H1 (cell line): ENCODE data around the gene CKAP4. TPM values are rescaled to one million over a fixed set of nuclear protein-coding genes. Genes with fewer than 3 reads are reported as not detected.

Experiments
- CTCF ChIA-PET: fragments of 300-600 bp; sonication (Branson Sonifier 250); formaldehyde crosslinking; loops from one replicate; lab custom pipeline; 2021; ENCODE audit not compliant: partially characterized antibody; lab: Charles Lee
- POLR2A ChIA-PET: fragments of 300-600 bp; sonication (Branson Sonifier 250); formaldehyde crosslinking; loops from one replicate; lab custom pipeline; 2021; ENCODE audit warnings: inconsistent platforms; ENCODE audit not compliant: partially characterized antibody; lab: Charles Lee
- DNase-seq, 2 experiments: peaks; one replicate each; pipeline versions ENCODE4 v3.0.0 to v3.0.0-alpha.2; 2010 to 2022; ENCODE audit warnings: low spot score in 2 of 2, low read depth in 1 of 2, mixed read lengths in 1 of 2
- FAIRE-seq: peaks from 2 replicates; lab custom pipeline; 2011; peaks lifted over from hg19 to GRCh38; lab: Jason Lieb, UNC
- H2AFZ ChIP-seq: 2 replicates; pipeline ENCODE4 v1.8.1; 2012; ENCODE audit warnings: low read length, inconsistent platforms
- H2AK5ac ChIP-seq: 2 replicates; pipeline ENCODE4 v1.6.1; 2013; ENCODE audit warnings: low read depth, low read length
- H2BK120ac ChIP-seq: replicated peaks from 2 replicates; pipeline ENCODE3; 2013; ENCODE audit warnings: low read depth, low read length, inconsistent platforms
- H2BK12ac ChIP-seq: 2 replicates; pipeline ENCODE4 v1.6.1; 2013; ENCODE audit warnings: low read depth, low read length
- H2BK15ac ChIP-seq: 2 replicates; pipeline ENCODE4 v1.6.1; 2013; ENCODE audit warnings: low read length
- H2BK20ac ChIP-seq: 2 replicates; pipeline ENCODE4 v1.6.1; 2013; ENCODE audit warnings: low read length
- H2BK5ac ChIP-seq: 2 replicates; pipeline ENCODE4 v1.6.1; 2013; ENCODE audit warnings: low read depth, low read length
- H3K14ac ChIP-seq: 2 replicates; pipeline ENCODE4 v1.6.1; 2013; ENCODE audit warnings: inconsistent platforms; ENCODE audit not compliant: insufficient read length
- H3K18ac ChIP-seq: 2 replicates; pipeline ENCODE4 v1.6.1; 2013; ENCODE audit warnings: low read length; ENCODE audit errors: extremely low read depth
- H3K23ac ChIP-seq: 2 replicates; pipeline ENCODE4 v1.6.1; 2013; ENCODE audit warnings: inconsistent platforms; ENCODE audit not compliant: insufficient read length
- H3K23me2 ChIP-seq: 2 replicates; pipeline ENCODE4 v1.6.1; 2013; ENCODE audit warnings: low read depth, low read length
- H3K27ac ChIP-seq: 2 replicates; pipeline ENCODE4 v1.6.1; 2011; ENCODE audit warnings: low read depth, low read length, inconsistent platforms
- H3K27me3 ChIP-seq, 4 experiments: replicated peaks in 1 of 4; 1 replicate in 1 of 4; 2 replicates in 3 of 4; pipeline versions ENCODE4 v1.6.1 to v1.8.1; 2011 to 2013; ENCODE audit warnings: low read length in 3 of 4, mild to moderate bottlenecking in 3 of 4, inconsistent platforms in 2 of 4, mixed read lengths in 2 of 4, moderate library complexity in 1 of 4; ENCODE audit not compliant: control insufficient read depth in 3 of 4, insufficient read depth in 3 of 4; ENCODE audit errors: extremely low read depth in 1 of 4
- H3K36me3 ChIP-seq, 4 experiments: 2 replicates each; pipeline versions ENCODE4 v1.6.1 to v1.8.1; 2011 to 2013; ENCODE audit warnings: mild to moderate bottlenecking in 4 of 4, low read length in 3 of 4, moderate library complexity in 2 of 4, control low read depth in 1 of 4, inconsistent platforms in 1 of 4; ENCODE audit not compliant: insufficient read depth in 4 of 4, control insufficient read depth in 2 of 4
- H3K4ac ChIP-seq: replicated peaks from 2 replicates; pipeline ENCODE3; 2013; ENCODE audit warnings: low read length, low read depth, mixed read lengths, inconsistent platforms; ENCODE audit not compliant: insufficient read length
- H3K4me1 ChIP-seq, 4 experiments: replicated peaks in 1 of 4; 1 replicate in 1 of 4; 2 replicates in 3 of 4; pipeline versions ENCODE4 v1.6.1 to v1.8.1; 2011 to 2013; ENCODE audit warnings: low read length in 3 of 4, inconsistent platforms in 2 of 4, mixed read lengths in 1 of 4; ENCODE audit not compliant: insufficient read depth in 4 of 4, control insufficient read depth in 3 of 4
- H3K4me2 ChIP-seq, 2 experiments: 2 replicates each; pipeline versions ENCODE4 v1.6.1 to v1.8.1; 2011 to 2013; ENCODE audit warnings: low read depth in 2 of 2, low read length in 2 of 2, control low read depth in 1 of 2, inconsistent platforms in 1 of 2, mild to moderate bottlenecking in 1 of 2; ENCODE audit not compliant: insufficient read depth in 1 of 2
- H3K4me3 ChIP-seq, 4 experiments: fragments of 200-600, 300-600 bp in 1 of 4; sonication (generic), shearing (Covaris generic), sonication (Bioruptor Twin) in 1 of 4; 2 replicates each; pipeline versions ENCODE4 v1.5.1 to v1.8.1; 2011 to 2016; ENCODE audit warnings: low read length in 4 of 4, low read depth in 3 of 4, control low read depth in 2 of 4, inconsistent platforms in 2 of 4, mild to moderate bottlenecking in 2 of 4, mixed read lengths in 1 of 4, moderate library complexity in 1 of 4; ENCODE audit not compliant: insufficient read depth in 2 of 4; ENCODE audit errors: extremely low read depth in 1 of 4
- H3K56ac ChIP-seq: replicated peaks from 2 replicates; pipeline ENCODE3; 2013; ENCODE audit warnings: low read depth, mild to moderate bottlenecking, mixed read lengths, low read length, inconsistent platforms; ENCODE audit not compliant: insufficient read length
- H3K79me1 ChIP-seq: 2 replicates; pipeline ENCODE4 v1.6.1; 2013; ENCODE audit warnings: low read depth, low read length, control low read depth
- H3K79me2 ChIP-seq, 2 experiments: 2 replicates each; pipeline versions ENCODE4 v1.6.1 to v1.8.1; 2012 to 2013; ENCODE audit warnings: low read length in 2 of 2, mild to moderate bottlenecking in 2 of 2, inconsistent platforms in 1 of 2; ENCODE audit not compliant: insufficient read depth in 2 of 2, control insufficient read depth in 1 of 2
- H3K9ac ChIP-seq, 4 experiments: replicated peaks in 1 of 4; 1 replicate in 1 of 4; 2 replicates in 3 of 4; pipeline versions ENCODE4 v1.6.1 to v1.8.1; 2011 to 2013; ENCODE audit warnings: low read depth in 3 of 4, low read length in 3 of 4, control low read depth in 2 of 4, mild to moderate bottlenecking in 2 of 4, moderate library complexity in 2 of 4, inconsistent platforms in 1 of 4; ENCODE audit errors: extremely low read depth in 1 of 4
- H3K9me3 ChIP-seq, 2 experiments: 2 replicates each; pipeline versions ENCODE4 v1.6.1 to v1.8.1; 2012 to 2013; ENCODE audit warnings: mild to moderate bottlenecking in 2 of 2, moderate library complexity in 2 of 2, control low read depth in 1 of 2, inconsistent platforms in 1 of 2, low read depth in 1 of 2, low read length in 1 of 2, mixed read lengths in 1 of 2; ENCODE audit not compliant: insufficient read depth in 2 of 2
- H4K20me1 ChIP-seq, 2 experiments: replicated peaks in 1 of 2; 2 replicates each; pipeline versions ENCODE3 to v1.8.1; 2011 to 2013; ENCODE audit warnings: inconsistent platforms in 2 of 2, low read length in 2 of 2, mild to moderate bottlenecking in 1 of 2; ENCODE audit not compliant: insufficient read depth in 2 of 2, control insufficient read depth in 1 of 2
- H4K5ac ChIP-seq: 2 replicates; pipeline ENCODE4 v1.6.1; 2013; ENCODE audit warnings: low read length, low read depth, mixed read lengths, inconsistent platforms; ENCODE audit not compliant: insufficient read length
- H4K8ac ChIP-seq: 2 replicates; pipeline ENCODE4 v1.8.0; 2013; ENCODE audit warnings: mild to moderate bottlenecking, moderate library complexity, low read length, inconsistent platforms; ENCODE audit not compliant: insufficient read depth; ENCODE audit errors: extremely low read depth
- H4K91ac ChIP-seq: replicated peaks from 2 replicates; pipeline ENCODE3; 2013; ENCODE audit warnings: low read length, mixed read lengths, inconsistent platforms; ENCODE audit not compliant: insufficient read length
- CEBPB ChIP-seq: IDR thresholded peaks from 2 replicates; pipeline ENCODE4 v1.6.1; 2012; ENCODE audit warnings: low read depth, low read length
- SIRT6 ChIP-seq: IDR thresholded peaks from one replicate; pipeline ENCODE4 v1.7.1; 2012; ENCODE audit warnings: low read length, inconsistent platforms
- WGBS, 2 experiments: shearing (Covaris generic) in 1 of 2; methylation state at CpG; one replicate each; pipeline versions ENCODE4 v1.1.6 to v1.1.7; 2013 to 2015; ENCODE audit warnings: low lambda C conversion rate in 2 of 2, mixed read lengths in 2 of 2, inconsistent platforms in 1 of 2, low coverage in 1 of 2, missing lambda C conversion rate in 1 of 2; ENCODE audit not compliant: insufficient replicate concordance in 2 of 2, insufficient coverage in 1 of 2, insufficient read length in 1 of 2; ENCODE audit errors: extremely low coverage in 1 of 2, missing lambda C conversion rate in 1 of 2; 5-methylcytosine and 5-hydroxymethylcytosine counted together
- polyA plus RNA-seq, 7 experiments: library from polyadenylated mRNA; depleted of rRNA in 3 of 7; stranded (reverse) in 5 of 7; unstranded in 2 of 7; fragments of >200 nt in 5 of 7; fragments of 200-250 nt in 2 of 7; gene quantifications; 1 replicate in 5 of 7; 2 replicates in 1 of 7; 4 replicates in 1 of 7; pipeline versions ENCODE4 v1.2.1 to v1.2.3, GENCODE V29; 2011 to 2013; ENCODE audit warnings: missing spikeins in 2 of 7, mixed read lengths in 2 of 7
- total RNA-seq: library from RNA; stranded (reverse); fragmentation: NEBNext Ultra II Directional; extraction: Animal tissue kit (Norgen Biotek cat#: 25700); gene quantifications from 2 replicates; pipeline ENCODE4 v1.2.1, GENCODE V29; 2021

CKAP4 gene
- total and polyA plus RNA-seq, 2 of the 8 experiments (the other 6 are each of a cell fraction or from before 2014, with no cell fraction given), result 35.8 to 80.7 TPM

DNA sequence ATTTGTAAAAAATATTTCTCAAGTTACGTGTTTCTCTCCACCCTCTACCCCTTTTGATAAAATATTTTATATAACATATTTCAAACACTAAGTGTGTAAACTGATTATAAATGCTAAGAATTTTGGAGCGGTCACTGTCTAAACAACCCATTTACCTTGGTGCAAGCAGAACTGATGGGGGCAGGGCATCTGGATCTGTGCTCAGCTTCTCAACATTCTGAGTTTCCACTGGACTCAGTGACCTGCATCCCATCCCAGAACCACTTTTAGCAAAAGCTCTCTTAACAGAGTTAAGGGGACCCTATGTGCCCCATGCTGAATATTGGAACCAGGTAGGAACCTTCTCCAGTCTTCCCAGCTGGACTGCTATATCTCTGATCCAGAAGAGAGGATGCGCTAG lies 53.5 kb downstream of the CKAP4 start:
- H2AK5ac ChIP-seq, result no peak overlapping the region
- no peak overlapping the region for H3K14ac ChIP-seq
- no peak overlapping the region for H4K5ac ChIP-seq
- H3K4me2 ChIP-seq, result no peak overlapping the region
- no peak overlapping the region for H3K18ac ChIP-seq
- no peak overlapping the region for H2BK15ac ChIP-seq
- H2BK12ac ChIP-seq, result no peak overlapping the region
- FAIRE-seq, result no peak
- H2BK5ac ChIP-seq, result no peak overlapping the region
- no peak overlapping the region for H3K4ac ChIP-seq
- H3K9ac ChIP-seq, result no peak overlapping the region
- H3K79me1 ChIP-seq, result no peaks in the 10 kb centered on the region
- DNase-seq, result no peak
- ChIA-PET CTCF (interaction anchor here (0.7 to 3.0 kb wide), 4 partner anchors 9 to 525 kb away, joined by 3 to 14 read pairs (median 3); no protein-coding TSS in a partner anchor), POLR2A (no interaction called here)
- no peak overlapping the region for H3K56ac ChIP-seq
- H3K27me3 ChIP-seq, result no peaks in the 10 kb centered on the region
- H3K36me3 ChIP-seq, result no peaks in the 10 kb centered on the region
- no peak overlapping the region for H2BK120ac ChIP-seq
- H3K23ac ChIP-seq, result no peak overlapping the region
- no peaks in the 10 kb centered on the region for H3K79me2 ChIP-seq
- H4K8ac ChIP-seq, result no peak overlapping the region
- H3K4me1 ChIP-seq, result no peaks in the 10 kb centered on the region
- H4K20me1 ChIP-seq, result no peaks in the 10 kb centered on the region
- H2AFZ ChIP-seq, result no peak overlapping the region
- WGBS, 2 experiments, result 89% methylated on average over 3 of the region's 3 CpGs; no CpG with 5 or more reads in 1 of the 2 experiments
- H4K91ac ChIP-seq, result no peak overlapping the region
- no peak overlapping the region for H3K4me3 ChIP-seq
- no peak overlapping the region for H3K27ac ChIP-seq
- no peaks in the 10 kb centered on the region for H3K23me2 ChIP-seq
- no peak overlapping the region for H2BK20ac ChIP-seq
- H3K9me3 ChIP-seq, result no peaks in the 10 kb centered on the region
- no peak for TF ChIP-seq CEBPB
- TF ChIP-seq SIRT6, result no peak
